Chondrocyte (in vitro differentiated cells): ENCODE data around the gene ADARB2. TPM values are rescaled to one million over a fixed set of nuclear protein-coding genes. Genes with fewer than 3 reads are reported as not detected.

Experiments
- DNase-seq: peaks from one replicate; pipeline ENCODE4 v3.0.0; 2021; ENCODE audit warnings: mixed read lengths, low spot score
- H3K27ac Mint-ChIP-seq: one replicate; pipeline ENCODE4 v1.8.0; 2021; ENCODE audit warnings: mild to moderate bottlenecking, moderate library complexity, mixed read lengths; ENCODE audit not compliant: unreplicated experiment
- H3K27me3 Mint-ChIP-seq: 2 replicates; pipeline ENCODE4 v1.8.0; 2021; ENCODE audit warnings: low read depth, mixed read lengths
- H3K36me3 Mint-ChIP-seq: 2 replicates; pipeline ENCODE4 v1.8.0; 2021; ENCODE audit warnings: low read depth, mixed read lengths
- H3K4me1 Mint-ChIP-seq: 2 replicates; pipeline ENCODE4 v1.8.0; 2021; ENCODE audit warnings: low read depth, mild to moderate bottlenecking, mixed read lengths
- H3K4me3 Mint-ChIP-seq: one replicate; pipeline ENCODE4 v1.8.0; 2021; ENCODE audit warnings: mild to moderate bottlenecking, moderate library complexity, mixed read lengths; ENCODE audit not compliant: unreplicated experiment
- H3K9me3 Mint-ChIP-seq: 2 replicates; pipeline ENCODE4 v1.8.0; 2021; ENCODE audit warnings: low read depth, mixed read lengths
- total RNA-seq: library from RNA; stranded (reverse); gene quantifications from 3 replicates; pipeline ENCODE4 v1.2.1, GENCODE V29; 2021
- TF ChIP-seq, protein P1 (sequence below): fragments of 200-600 bp; sonication (generic); IDR thresholded peaks from 2 replicates; pipeline ENCODE4 v1.5.0; 2021; ENCODE audit warnings: antibody characterized with exemption, mild to moderate bottlenecking, moderate library complexity

The ADARB2 gene
- total RNA-seq, 1 donor from 2014 or later, result 3.3 TPM

DNA sequence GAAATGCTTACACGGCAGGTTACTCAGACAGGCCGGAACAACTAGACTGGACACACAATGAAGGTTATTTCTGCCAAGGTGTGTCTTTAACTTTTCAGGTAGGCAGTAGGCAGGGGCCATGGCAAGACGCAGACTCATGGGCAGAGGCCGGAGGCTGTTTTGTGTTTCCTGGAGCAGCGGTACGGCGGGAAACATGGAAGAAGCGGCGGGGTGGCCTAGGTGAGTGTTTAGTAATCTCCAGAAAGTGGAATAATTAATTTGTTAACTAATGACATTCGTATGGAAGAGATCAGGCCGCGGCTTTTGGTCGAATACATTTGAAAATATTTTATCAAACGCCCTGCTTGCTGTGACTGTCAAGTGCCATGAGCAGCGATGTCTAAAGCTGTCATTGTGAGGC lies 403.3 kb downstream of the ADARB2 start:
- TF ChIP-seq, protein P1, sequence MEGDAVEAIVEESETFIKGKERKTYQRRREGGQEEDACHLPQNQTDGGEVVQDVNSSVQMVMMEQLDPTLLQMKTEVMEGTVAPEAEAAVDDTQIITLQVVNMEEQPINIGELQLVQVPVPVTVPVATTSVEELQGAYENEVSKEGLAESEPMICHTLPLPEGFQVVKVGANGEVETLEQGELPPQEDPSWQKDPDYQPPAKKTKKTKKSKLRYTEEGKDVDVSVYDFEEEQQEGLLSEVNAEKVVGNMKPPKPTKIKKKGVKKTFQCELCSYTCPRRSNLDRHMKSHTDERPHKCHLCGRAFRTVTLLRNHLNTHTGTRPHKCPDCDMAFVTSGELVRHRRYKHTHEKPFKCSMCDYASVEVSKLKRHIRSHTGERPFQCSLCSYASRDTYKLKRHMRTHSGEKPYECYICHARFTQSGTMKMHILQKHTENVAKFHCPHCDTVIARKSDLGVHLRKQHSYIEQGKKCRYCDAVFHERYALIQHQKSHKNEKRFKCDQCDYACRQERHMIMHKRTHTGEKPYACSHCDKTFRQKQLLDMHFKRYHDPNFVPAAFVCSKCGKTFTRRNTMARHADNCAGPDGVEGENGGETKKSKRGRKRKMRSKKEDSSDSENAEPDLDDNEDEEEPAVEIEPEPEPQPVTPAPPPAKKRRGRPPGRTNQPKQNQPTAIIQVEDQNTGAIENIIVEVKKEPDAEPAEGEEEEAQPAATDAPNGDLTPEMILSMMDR, result no peak
- Mint-ChIP-seq H3K4me3 (no peak overlapping the region), H3K9me3 (peaks cover 5% of the 10 kb centered on the region), H3K36me3 (no peaks in the 10 kb centered on the region), H3K27ac (no peak overlapping the region), H3K27me3 (no peaks in the 10 kb centered on the region), H3K4me1 (peaks cover 7% of the 10 kb centered on the region)
- no peak for DNase-seq

DNA sequence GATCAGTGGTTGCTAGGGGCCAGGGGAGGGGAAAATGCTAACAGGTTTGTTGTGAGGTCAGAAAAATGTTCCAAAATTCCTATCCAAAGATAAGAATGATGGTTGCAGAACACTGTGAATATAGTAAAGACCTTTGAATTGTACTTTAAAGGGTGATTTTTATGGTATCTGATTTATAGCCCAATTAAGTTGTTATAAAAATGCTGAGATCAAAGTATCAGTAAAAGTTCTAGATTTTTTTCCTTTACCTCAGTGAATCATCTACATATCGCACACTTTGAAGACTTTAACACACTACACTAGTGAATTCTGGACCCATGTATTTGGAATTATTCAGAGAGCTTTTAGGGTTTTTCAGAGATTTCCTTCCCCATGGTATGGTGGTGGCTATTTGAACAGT lies 405.8 kb downstream of the ADARB2 start:
- Mint-ChIP-seq H3K36me3 (no peaks in the 10 kb centered on the region), H3K4me1 (peaks cover 22% of the 10 kb centered on the region), H3K27me3 (no peaks in the 10 kb centered on the region), H3K9me3 (peaks cover 5% of the 10 kb centered on the region), H3K27ac (no peak overlapping the region), H3K4me3 (no peak overlapping the region)
- TF ChIP-seq, protein P1, result no peak
- no peak for DNase-seq

DNA sequence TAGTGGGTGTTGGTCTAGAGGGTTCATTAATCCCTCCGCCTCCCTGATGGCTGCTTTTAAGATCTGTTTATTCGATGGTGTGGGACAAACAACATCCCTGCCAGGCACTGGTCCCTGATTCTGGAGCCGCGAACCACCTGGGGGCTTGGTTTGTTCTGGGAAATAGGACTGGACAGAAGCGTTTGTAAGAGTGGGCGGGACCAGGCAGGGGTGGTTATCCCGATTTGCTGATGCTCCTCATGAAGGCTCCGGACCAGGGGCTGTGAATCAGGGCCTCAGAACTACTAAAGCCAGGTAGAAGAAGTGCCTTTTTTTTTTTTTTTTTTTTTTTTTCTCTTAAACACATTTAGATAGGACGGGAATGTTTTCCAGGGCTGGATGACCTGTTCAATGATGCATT lies 407.7 kb downstream of the ADARB2 start:
- H3K27me3 Mint-ChIP-seq, result no peaks in the 10 kb centered on the region
- peaks cover 37% of the 10 kb centered on the region for H3K4me1 Mint-ChIP-seq

DNA sequence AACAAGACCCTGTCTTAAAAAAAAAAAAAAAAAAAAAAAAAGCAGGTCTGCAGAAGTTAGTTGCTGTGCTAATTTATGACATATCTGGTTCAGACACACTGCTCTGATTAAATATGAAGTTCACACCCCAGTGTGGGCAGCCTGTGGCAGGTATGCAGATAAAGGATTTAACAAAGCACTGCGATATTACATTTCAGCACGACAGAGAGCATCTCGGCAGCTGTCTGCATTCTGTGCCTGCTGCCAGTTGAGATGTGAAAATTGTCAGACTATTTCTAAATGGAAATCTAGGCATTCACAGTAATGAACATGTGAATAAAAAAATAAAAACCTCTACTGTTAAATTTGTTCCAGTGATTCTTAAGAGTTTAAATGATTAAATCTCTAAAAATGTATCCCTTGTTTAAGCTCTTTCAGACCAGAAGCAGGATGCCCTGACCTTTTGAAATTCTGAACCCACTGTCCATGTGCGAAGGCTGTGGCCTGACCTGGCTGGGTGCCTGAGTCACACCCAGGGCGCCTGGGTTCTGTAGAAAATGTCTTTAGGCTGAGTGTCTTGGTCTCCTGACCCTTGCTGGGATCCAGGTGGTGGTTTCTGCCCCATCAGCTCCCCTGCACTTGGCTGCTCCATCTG lies 408.2 kb downstream of the ADARB2 start:
- H3K27ac Mint-ChIP-seq, result no peak overlapping the region
- H3K4me1 Mint-ChIP-seq, result peaks cover 37% of the 10 kb centered on the region
- H3K9me3 Mint-ChIP-seq, result peaks cover 5% of the 10 kb centered on the region
- TF ChIP-seq, protein P1, result no peak
- no peak overlapping the region for H3K4me3 Mint-ChIP-seq
- H3K27me3 Mint-ChIP-seq, result no peaks in the 10 kb centered on the region
- DNase-seq, result no peak
- H3K36me3 Mint-ChIP-seq, result no peaks in the 10 kb centered on the region

More for the DNA sequence above, 407.7 kb downstream of the ADARB2 start:
- TF ChIP-seq, protein P1, result no peak
- H3K4me3 Mint-ChIP-seq, result no peak overlapping the region
- H3K9me3 Mint-ChIP-seq, result peaks cover 5% of the 10 kb centered on the region
- no peak overlapping the region for H3K27ac Mint-ChIP-seq
- no peaks in the 10 kb centered on the region for H3K36me3 Mint-ChIP-seq
- no peak for DNase-seq

DNA sequence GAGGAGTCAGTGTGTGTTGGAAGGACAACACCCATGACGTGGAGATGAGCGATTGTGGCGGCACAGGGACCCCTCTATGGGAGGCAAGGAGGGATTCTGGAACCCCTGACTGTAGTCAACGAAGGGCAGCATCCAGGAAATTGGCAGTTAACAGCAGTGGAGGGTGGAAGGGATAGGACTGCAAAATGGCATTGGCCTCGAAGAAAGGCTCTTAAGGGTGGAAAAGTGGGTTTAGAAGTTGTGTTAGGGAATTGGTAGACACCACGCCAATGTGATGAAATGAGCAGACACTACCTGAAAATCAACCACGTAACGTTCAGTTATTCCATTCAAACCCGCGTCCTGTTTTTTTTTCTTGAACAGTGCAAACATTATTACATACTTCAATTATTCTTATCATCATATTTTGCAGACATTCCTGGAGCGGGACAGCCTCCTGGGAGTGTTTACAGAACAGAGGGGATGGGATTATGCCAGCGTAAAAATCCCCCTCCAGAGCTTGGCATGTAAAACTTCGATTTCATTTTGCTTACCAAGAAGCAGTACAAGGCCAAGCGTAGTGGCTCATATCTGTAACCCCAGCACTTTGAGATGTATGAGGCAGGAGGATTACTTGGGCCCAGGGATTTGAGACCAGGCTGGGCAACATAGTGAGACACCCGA lies 409.0 kb downstream of the ADARB2 start:
- no peak overlapping the region for H3K27ac Mint-ChIP-seq
- peaks cover 5% of the 10 kb centered on the region for H3K9me3 Mint-ChIP-seq
- no peaks in the 10 kb centered on the region for H3K27me3 Mint-ChIP-seq
- no peak overlapping the region for H3K4me3 Mint-ChIP-seq
- H3K4me1 Mint-ChIP-seq, result peaks cover 37% of the 10 kb centered on the region
- no peaks in the 10 kb centered on the region for H3K36me3 Mint-ChIP-seq
- DNase-seq, result no peak
- TF ChIP-seq, protein P1, result no peak
